Measurements from ENCODE around the gene TACO1.

The TACO1 gene

DNA sequence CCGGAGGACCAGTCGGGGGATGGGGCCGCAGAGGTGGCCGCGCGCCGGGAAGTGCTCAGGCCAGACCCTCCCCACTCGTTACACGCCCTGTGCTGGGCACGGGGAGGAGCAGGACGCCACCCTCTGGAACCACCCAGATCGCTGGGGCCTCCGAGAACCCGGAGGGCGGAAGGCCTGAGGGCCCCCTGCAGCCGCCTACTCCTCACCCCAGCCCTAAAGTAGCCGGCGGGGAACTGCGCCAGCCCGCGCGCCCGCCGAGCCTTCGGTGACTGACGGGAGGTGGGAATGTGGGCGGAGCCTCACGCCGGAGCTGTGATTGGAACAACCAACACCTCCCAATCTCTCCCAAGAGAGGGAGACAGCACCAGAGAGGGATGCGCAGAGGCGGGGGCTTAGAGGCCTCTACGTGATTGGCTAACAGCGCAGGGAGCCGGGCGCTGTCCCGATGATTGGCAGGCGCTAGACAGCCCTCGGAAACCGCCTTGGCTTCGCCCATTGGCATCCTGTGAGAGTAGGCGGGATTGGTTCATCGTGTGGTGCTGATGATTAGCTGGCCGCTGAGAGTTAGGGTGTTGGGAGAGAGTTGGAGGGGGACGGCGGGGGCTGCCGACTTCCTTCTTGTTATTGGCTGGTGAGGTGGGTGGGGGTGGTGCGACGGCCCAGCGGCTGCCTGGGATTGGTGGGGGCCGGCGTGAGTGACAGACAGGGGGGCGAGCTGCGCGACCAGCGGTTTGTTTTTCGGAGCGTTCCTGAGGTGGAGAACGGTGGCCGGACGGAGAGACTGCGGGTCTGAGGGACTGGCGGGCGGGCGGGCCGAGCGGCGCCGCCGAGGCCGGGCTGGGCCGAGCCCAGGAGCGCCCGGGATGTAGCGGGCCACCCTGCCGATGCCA lies 21.2 kb downstream of the TACO1 start, which contains the start of gene MAP3K3:
TSS of gene MAP3K3 (plus strand) at position 734 of the 890 bp plus-strand sequence. CDS start 343 bp downstream, outside the sequence.
- no peaks in the 10 kb centered on the region for H3K36me3 ChIP-seq (ENCODE audit: insufficient read depth)
- 0 out of 2 replicates have a peak, but pooled peaks cover 10% of the 10 kb centered on the region for H4K20me1 ChIP-seq (ENCODE audit: insufficient read depth)
- peak within 1 kb of the TSS; percentile 49; the same call in 1 of the 2 replicates for H3K9ac ChIP-seq
- H3K4me2 ChIP-seq, result peak within 1 kb of the TSS; percentile 98
- H3K79me2 ChIP-seq (ENCODE audit: insufficient read depth, low read depth), result peaks cover 32% of the 10 kb centered on the region
- H3K27ac ChIP-seq, result peak within 1 kb of the TSS; percentile 32; the same call in 1 of the 2 replicates
- no peak within 1 kb of the TSS for H3K4me3 ChIP-seq (IDR thresholded peaks at IDR 0.05; ENCODE audit: insufficient read depth, low read depth, low read length)
- peak within 1 kb of the TSS; percentile 84 for H2AFZ ChIP-seq (ENCODE audit: low read depth)
- peaks cover 24% of the 10 kb centered on the region for H3K4me1 ChIP-seq (ENCODE audit: low read depth, poor library complexity, severe bottlenecking)
- no peaks in the 10 kb centered on the region for H3K27me3 ChIP-seq (ENCODE audit: insufficient read depth, low read depth)
- no peak for TF ChIP-seq CTCF (conservative IDR thresholded peaks at IDR 0.05; ENCODE audit: low read depth, low read length)

- Histone ChIP-seq H3K27me3 (ENCODE audit: insufficient read depth, low read depth) (no peaks in the 10 kb centered on the region), H3K4me1 (ENCODE audit: low read depth, poor library complexity, severe bottlenecking) (peaks cover 24% of the 10 kb centered on the region), H3K79me2 (ENCODE audit: insufficient read depth, low read depth) (peaks cover 32% of the 10 kb centered on the region), H3K36me3 (ENCODE audit: insufficient read depth) (no peaks in the 10 kb centered on the region), H3K4me3 (IDR thresholded peaks at IDR 0.05; ENCODE audit: insufficient read depth, low read depth, low read length) (no peak overlapping the region), H3K4me2 (peak overlapping the region; percentile 98), H3K27ac (no peak overlapping the region), H2AFZ (ENCODE audit: low read depth) (peak overlapping the region; percentile 47; the same call in 1 of the 2 replicates), H3K9ac (peak overlapping the region; percentile 14; the same call in 1 of the 2 replicates), H4K20me1 (ENCODE audit: insufficient read depth) (0 out of 2 replicates have a peak, but pooled peaks cover 10% of the 10 kb centered on the region)
- TF ChIP-seq CTCF (conservative IDR thresholded peaks at IDR 0.05; ENCODE audit: low read depth, low read length), result no peak
These were observed 22.1 kb downstream of the TACO1 start for GRCh38 chr17:63622574-63623390.

- H3K27ac ChIP-seq, result no peak overlapping the region
- no peak for TF ChIP-seq CTCF (conservative IDR thresholded peaks at IDR 0.05; ENCODE audit: low read depth, low read length)
- peaks cover 24% of the 10 kb centered on the region for H3K4me1 ChIP-seq (ENCODE audit: low read depth, poor library complexity, severe bottlenecking)
- no peaks in the 10 kb centered on the region for H3K27me3 ChIP-seq (ENCODE audit: insufficient read depth, low read depth)
- H3K4me3 ChIP-seq (IDR thresholded peaks at IDR 0.05; ENCODE audit: insufficient read depth, low read depth, low read length), result no peak overlapping the region
- no peak overlapping the region for H2AFZ ChIP-seq (ENCODE audit: low read depth)
- no peak overlapping the region for H3K9ac ChIP-seq
- H3K36me3 ChIP-seq (ENCODE audit: insufficient read depth), result no peaks in the 10 kb centered on the region
- peak overlapping the region; percentile 98 for H3K4me2 ChIP-seq
- H3K79me2 ChIP-seq (ENCODE audit: insufficient read depth, low read depth), result peaks cover 32% of the 10 kb centered on the region
- H4K20me1 ChIP-seq (ENCODE audit: insufficient read depth), result 0 out of 2 replicates have a peak, but pooled peaks cover 10% of the 10 kb centered on the region
These were observed 23.3 kb downstream of the TACO1 start for GRCh38 chr17:63623786-63624530.

DNA sequence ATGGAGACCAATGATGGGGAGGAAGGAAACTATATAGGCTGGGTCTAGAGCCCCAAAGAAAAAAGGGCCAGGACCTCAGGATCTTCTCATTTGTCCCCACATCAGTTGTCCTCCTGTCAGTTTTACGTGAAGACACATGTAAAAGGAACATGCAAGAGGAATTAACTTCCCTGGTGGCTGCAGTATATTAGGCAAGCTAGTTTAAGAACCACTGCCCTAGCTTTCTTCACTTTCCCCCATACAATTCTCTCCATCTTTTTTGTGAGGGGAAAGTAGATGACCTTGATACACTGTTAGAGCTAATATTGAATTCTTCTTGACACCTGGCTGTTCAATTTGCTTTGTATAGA lies 23.8 kb downstream of the TACO1 start:
- peak overlapping the region; percentile 98; the same call in 1 of the 2 replicates for H3K4me2 ChIP-seq
- no peak overlapping the region for H2AFZ ChIP-seq (ENCODE audit: low read depth)
- no peaks in the 10 kb centered on the region for H3K36me3 ChIP-seq (ENCODE audit: insufficient read depth)
- no peak for TF ChIP-seq CTCF (conservative IDR thresholded peaks at IDR 0.05; ENCODE audit: low read depth, low read length)
- no peak overlapping the region for H3K27ac ChIP-seq
- H3K9ac ChIP-seq, result no peak overlapping the region
- no peaks in the 10 kb centered on the region for H3K27me3 ChIP-seq (ENCODE audit: insufficient read depth, low read depth)
- no peak overlapping the region for H3K4me3 ChIP-seq (IDR thresholded peaks at IDR 0.05; ENCODE audit: insufficient read depth, low read depth, low read length)
- H4K20me1 ChIP-seq (ENCODE audit: insufficient read depth), result 0 out of 2 replicates have a peak, but pooled peaks cover 10% of the 10 kb centered on the region
- peaks cover 32% of the 10 kb centered on the region for H3K79me2 ChIP-seq (ENCODE audit: insufficient read depth, low read depth)
- peaks cover 24% of the 10 kb centered on the region for H3K4me1 ChIP-seq (ENCODE audit: low read depth, poor library complexity, severe bottlenecking)

Data from KMS-11 (cell line).